Measurements from ENCODE around the gene DCAF5.

- no peak for TF ChIP-seq CTCF (IDR thresholded peaks at IDR 0.05)
- TF ChIP-seq POLR2A (IDR thresholded peaks at IDR 0.05): no peak
Measured at GRCh38 chr14:69049675-69050074, 103.2 kb downstream of the DCAF5 start.

Measured in tibial nerve (tissue), 3 donors.